Gastroesophageal sphincter (tissue), 4 donors: ENCODE measurements around the gene TUBB4B. TPM values are rescaled to one million over a fixed set of nuclear protein-coding genes. Genes with fewer than 3 reads are reported as not detected.

Source experiments
- ATAC-seq: fragments of 150-250 bp; one replicate; pipeline ENCODE4 v1.9.1; 2016; ENCODE audit warnings: mild to moderate bottlenecking, moderate library complexity
- H3K27ac ChIP-seq, 4 donors: fragments of 200-600 bp; sonication (generic) in 3 of 4; 1 replicate in 3 of 4; 2 replicates in 1 of 4; pipeline ENCODE4 v1.5.1; 2016 to 2019
- H3K27me3 ChIP-seq: fragments of 200-600 bp; sonication (generic); one replicate; pipeline ENCODE4 v1.5.1; 2019
- H3K36me3 ChIP-seq, 2 donors: fragments of 200-600 bp; sonication (generic); one replicate each; pipeline ENCODE4 v1.5.1; 2019; ENCODE audit warnings: control low read depth in 1 of 2
- H3K4me1 ChIP-seq, 3 donors: fragments of 200-600 bp; sonication (generic); 1 replicate in 2 of 3; 2 replicates in 1 of 3; pipeline ENCODE4 v1.5.1; 2016 to 2019; ENCODE audit warnings: control low read depth in 2 of 3
- H3K4me3 ChIP-seq, 2 donors: fragments of 200-600 bp; sonication (generic); one replicate each; pipeline ENCODE4 v1.5.1; 2019; ENCODE audit warnings: mild to moderate bottlenecking in 1 of 2, moderate library complexity in 1 of 2
- H3K9me3 ChIP-seq, 3 donors: fragments of 200-600 bp; sonication (generic); one replicate each; pipeline ENCODE4 v1.5.1; 2017 to 2019; ENCODE audit warnings: control low read depth in 2 of 3
- CTCF ChIP-seq, 4 experiments: fragments of 200-600 bp in 2 of 4; fragments of 450-650 bp in 2 of 4; sonication (generic) in 1 of 4; IDR thresholded peaks; one replicate each; pipeline ENCODE4 v1.5.1; 2017 to 2019; ENCODE audit warnings: antibody characterized with exemption in 4 of 4, mild to moderate bottlenecking in 2 of 4, moderate library complexity in 2 of 4
- EP300 ChIP-seq: sonication (generic); formaldehyde crosslinking; IDR thresholded peaks from one replicate; pipeline ENCODE4 v1.6.1; 2017; ENCODE audit warnings: antibody characterized with exemption, mild to moderate bottlenecking
- POLR2A ChIP-seq, 2 donors: fragments of 450-650 bp; IDR thresholded peaks; one replicate each; pipeline ENCODE4 v1.6.1; 2017; ENCODE audit warnings: antibody characterized with exemption in 2 of 2, mild to moderate bottlenecking in 2 of 2, moderate library complexity in 1 of 2
- POLR2AphosphoS5 ChIP-seq: sonication (generic); formaldehyde crosslinking; IDR thresholded peaks from one replicate; pipeline ENCODE4 v1.6.1; 2017; ENCODE audit warnings: antibody characterized with exemption
- WGBS, 2 donors: methylation state at CpG; one replicate each; pipeline ENCODE4 v1.1.5; 2018; ENCODE audit warnings: low coverage in 1 of 2; 5-methylcytosine and 5-hydroxymethylcytosine counted together
- total RNA-seq, 4 donors: library from RNA; depleted of rRNA; stranded (reverse); fragments of >200 nt; gene quantifications; one replicate each; pipeline ENCODE4 v1.1.0, GENCODE V29; 2016

Gene TUBB4B
- total RNA-seq, 4 donors from 2014 or later, result 220 to 488 (median 265) TPM

- 60% methylated on average over 2 of the region's 10 CpGs; no CpG with 5 or more reads in 1 of the 2 donors for WGBS, 2 donors
- no peak overlapping the region for H3K27ac ChIP-seq
- no peaks in the 10 kb centered on the region for H3K9me3 ChIP-seq
- H3K4me1 ChIP-seq, result peaks cover 0 to 31% (median 17%) of the 10 kb centered on the region in 3 donors
- H3K4me3 ChIP-seq, result no peak overlapping the region
- H3K27me3 ChIP-seq, result peaks cover 79% of the 10 kb centered on the region
- no peak for ATAC-seq
- no peaks in the 10 kb centered on the region for H3K36me3 ChIP-seq
- TF ChIP-seq CTCF (IDR thresholded peaks at IDR 0.05), result no peak
- no peak for TF ChIP-seq POLR2AphosphoS5
- TF ChIP-seq POLR2A (IDR thresholded peaks at IDR 0.05), result no peak
These were observed 9.0 kb upstream of the TUBB4B start for GRCh38 chr9:137232101-137232500.

- Histone ChIP-seq H3K27me3 (peaks cover 75% of the 10 kb centered on the region), H3K36me3 (no peaks in the 10 kb centered on the region), H3K4me3 (no peak overlapping the region), H3K27ac (no peak overlapping the region), H3K4me1 (peaks cover 0 to 31% (median 15%) of the 10 kb centered on the region in 3 donors), H3K9me3 (no peaks in the 10 kb centered on the region)
- no peak for ATAC-seq
- 75% methylated on average over 10 of the region's 24 CpGs; no CpG with 5 or more reads in 1 of the 2 donors for WGBS, 2 donors
- TF ChIP-seq POLR2A (IDR thresholded peaks at IDR 0.05) (no peak), POLR2AphosphoS5 (no peak), CTCF (IDR thresholded peaks at IDR 0.05) (no peak), EP300 (no peak)
These were observed 8.6 kb upstream of the TUBB4B start for GRCh38 chr9:137232510-137232909.

GRCh38 chr9:137233143-137233980 lies 7.7 kb upstream of the TUBB4B start:
- 60 to 100% methylated on average over 1 of the region's 40 CpGs for WGBS, 2 donors
- TF ChIP-seq CTCF (IDR thresholded peaks at IDR 0.05) (no peak), POLR2AphosphoS5 (no peak), POLR2A (IDR thresholded peaks at IDR 0.05) (no peak), EP300 (no peak)
- H3K4me1 ChIP-seq, result peaks cover 0 to 32% (median 15%) of the 10 kb centered on the region in 3 donors
- H3K27ac ChIP-seq, result no peak overlapping the region
- peaks cover 66% of the 10 kb centered on the region for H3K27me3 ChIP-seq
- H3K36me3 ChIP-seq, result no peaks in the 10 kb centered on the region
- no peak overlapping the region for H3K4me3 ChIP-seq
- no peaks in the 10 kb centered on the region for H3K9me3 ChIP-seq
- ATAC-seq, result no peak

- WGBS, 2 donors, result no CpG with 5 or more reads among the region's 40 CpGs
- no peaks in the 10 kb centered on the region for H3K9me3 ChIP-seq
- H3K4me3 ChIP-seq, result no peak overlapping the region
- H3K36me3 ChIP-seq, result no peaks in the 10 kb centered on the region
- H3K27me3 ChIP-seq, result peaks cover 58% of the 10 kb centered on the region
- no peak for TF ChIP-seq CTCF (IDR thresholded peaks at IDR 0.05)
- no peak for TF ChIP-seq POLR2A (IDR thresholded peaks at IDR 0.05)
- no peak for TF ChIP-seq EP300
- TF ChIP-seq POLR2AphosphoS5, result no peak
- peaks cover 0 to 40% (median 23%) of the 10 kb centered on the region in 3 donors for H3K4me1 ChIP-seq
- no peak overlapping the region for H3K27ac ChIP-seq
- ATAC-seq, result no peak
These were observed 6.9 kb upstream of the TUBB4B start for GRCh38 chr9:137234055-137234697.
